NCI-H1694 (cell line): ENCODE results near the gene GMPPA.

Experiments
- DNase-seq: peaks from one replicate; lab custom pipeline; 2025; lab: John Stamatoyannopoulos, UW

The GMPPA gene

DNA sequence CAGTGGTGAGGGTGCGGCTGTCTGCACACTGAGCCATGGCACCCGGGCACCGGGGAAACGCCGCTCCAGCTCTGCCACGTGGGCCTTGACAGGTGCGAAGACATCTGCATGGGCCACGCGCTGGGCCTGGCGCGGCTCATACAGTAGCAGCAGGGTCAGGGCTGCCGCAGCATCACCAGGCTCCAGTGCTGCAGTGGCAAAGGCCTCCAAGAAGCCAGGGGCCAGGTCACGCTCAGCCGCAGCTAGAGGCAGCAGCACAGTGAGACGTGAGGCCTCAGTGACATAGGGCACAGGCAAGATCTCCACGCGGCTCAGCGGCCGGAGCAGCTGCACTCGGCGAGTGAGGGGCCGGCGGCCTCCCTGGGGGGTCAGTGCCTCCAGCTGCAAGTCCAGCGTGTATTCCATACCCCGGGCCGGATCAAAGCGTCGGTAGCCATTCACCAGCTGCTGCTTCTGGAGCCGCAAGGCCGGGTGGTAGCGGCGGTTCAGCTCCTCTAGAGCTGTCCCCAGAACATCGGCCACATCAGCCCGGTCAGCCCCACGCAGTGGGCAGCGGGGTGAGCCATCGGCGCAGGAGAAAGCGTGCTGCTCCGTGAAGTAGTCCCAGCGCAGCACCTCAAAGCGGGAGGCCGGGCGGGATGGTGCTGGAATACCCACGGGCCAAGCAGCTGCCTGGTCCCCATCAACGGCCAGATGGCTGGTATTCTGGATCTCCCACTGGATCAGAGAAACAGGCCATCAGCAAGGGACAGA lies 41.4 kb downstream of the GMPPA start:
- no peak for DNase-seq

DNA sequence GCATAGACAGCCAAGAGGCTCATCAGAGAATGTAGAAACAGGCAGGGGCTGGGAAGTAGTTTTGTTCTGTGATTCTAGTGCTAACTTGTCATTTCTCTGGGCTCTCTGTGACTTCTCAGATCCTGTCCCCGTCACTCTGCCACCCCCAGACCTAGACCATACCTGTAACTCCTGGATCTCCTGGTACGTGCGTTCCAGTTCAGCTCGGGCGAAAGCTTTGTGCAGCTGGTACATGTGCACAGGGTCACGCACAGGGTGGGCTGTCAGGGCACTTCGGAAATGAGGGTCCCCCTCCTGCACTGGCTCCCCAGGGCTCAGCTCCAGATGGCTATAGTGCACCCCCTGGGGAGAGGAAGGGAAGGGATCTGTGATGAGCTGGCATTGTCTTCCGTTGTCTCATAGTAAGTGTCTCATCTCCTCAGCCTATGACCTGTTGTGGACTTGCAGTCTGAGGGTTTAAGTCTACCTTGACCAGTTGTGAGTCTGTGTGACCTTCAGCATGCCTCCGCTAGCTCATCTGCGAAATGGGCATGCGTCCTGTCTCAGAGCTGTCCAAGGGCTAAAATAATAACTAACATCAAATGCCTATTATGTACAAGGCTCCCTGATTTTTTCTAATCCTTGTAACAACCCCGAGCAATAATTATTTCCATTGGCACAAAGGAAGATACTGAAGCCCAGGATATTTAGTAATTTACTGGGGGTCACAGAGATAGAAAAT lies 42.3 kb downstream of the GMPPA start:
- no peak for DNase-seq

GRCh38 chr2:219541611-219542180 lies 43.0 kb downstream of the GMPPA start:
- DNase-seq, result peak; percentile 58

DNA sequence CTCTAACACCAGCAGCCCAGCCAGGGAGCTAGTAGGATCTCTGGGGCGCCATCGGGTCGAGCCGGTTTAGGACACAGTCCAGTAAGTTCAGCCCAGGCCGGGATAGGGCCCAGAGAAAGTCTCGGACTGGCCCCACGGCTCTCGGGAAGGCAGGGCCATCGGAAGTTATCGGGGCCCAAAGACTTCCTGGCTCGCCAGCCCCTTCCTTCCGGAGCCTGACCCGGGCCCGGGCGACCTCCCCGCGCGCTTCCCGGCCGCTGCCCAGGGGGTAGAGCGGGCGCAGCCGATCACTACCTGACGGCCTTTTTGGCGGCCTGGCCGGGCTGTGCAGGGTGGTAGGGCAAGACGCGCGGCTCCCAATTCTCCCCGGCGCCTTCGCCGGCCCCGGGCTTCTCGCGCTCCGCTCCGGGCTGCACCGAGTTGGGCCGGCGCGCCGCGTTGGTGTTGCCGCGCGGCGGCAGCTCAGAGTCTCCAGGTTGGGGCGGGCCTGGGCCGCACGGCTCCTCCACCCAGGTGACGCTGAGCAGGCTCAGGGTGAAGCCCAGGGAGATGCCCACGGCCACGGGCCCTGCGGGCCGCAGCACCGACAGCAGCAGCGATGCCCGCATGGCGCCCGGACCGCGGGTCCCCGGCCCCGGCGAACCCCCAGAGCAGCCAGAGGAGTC lies 44.4 kb downstream of the GMPPA start:
- no peak for DNase-seq

- peak; percentile 99 for DNase-seq
Measured at GRCh38 chr2:219543596-219544358, 45.1 kb downstream of the GMPPA start, which contains the start of the genes CHPF and TMEM198. Gene CHPF (minus strand): TSS chr2:219543809. CDS start chr2:219543538, 271 bp downstream. Gene TMEM198 (plus strand): TSS chr2:219544028. CDS start chr2:219544728, 700 bp downstream.

- no peak for DNase-seq
Measured at GRCh38 chr2:219544567-219544966, 45.9 kb downstream of the GMPPA start.

DNA sequence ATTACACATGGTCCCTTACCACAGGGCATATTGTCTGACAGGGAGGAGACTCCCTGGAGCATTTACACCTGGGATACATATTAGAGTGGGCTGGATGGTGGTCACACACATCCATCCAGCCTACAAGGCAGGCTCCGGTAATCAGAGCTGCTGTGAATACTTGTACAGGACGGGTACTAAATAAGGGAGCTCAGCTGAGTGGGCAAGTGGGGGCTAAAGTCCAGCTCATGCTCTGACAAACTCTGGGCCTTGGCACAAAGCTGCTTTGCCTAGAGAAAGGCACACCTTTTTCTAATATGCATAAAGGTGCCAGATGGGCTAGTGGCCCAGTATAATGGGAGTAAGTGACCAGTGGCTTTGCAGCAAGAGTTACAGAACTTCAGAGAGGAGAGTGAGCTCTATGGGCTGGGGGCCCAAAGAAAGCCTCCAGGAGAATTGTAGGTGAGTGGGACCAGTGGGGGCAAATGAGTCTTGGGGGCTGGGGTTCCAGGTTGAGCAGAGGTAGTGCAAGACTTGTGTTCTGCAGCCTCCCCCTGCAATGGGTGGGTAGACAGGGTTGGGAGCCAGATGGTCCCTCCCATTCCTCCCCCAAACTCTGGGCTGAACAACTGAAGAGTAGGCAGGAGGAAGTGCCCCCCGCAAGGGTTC lies 46.7 kb downstream of the GMPPA start:
- no peak for DNase-seq

DNA sequence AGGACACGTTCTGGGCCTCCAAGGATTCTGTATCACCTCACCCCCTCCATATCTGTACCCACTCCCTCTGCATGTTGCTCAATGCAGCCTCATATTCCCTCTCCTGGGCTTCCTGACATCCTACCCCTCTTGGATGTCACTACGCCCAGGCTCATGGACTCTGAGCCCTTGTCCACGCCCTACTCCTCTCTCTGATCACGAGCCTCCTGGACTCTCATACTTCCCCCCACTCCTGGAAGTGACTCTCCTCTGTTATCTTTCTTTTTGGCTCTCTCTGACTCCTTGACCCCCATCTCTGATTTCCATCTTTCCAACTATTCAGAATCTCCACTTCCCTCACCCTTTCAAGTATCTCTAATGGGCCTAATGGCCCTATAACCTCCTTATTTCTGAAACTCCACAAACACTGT lies 47.3 kb downstream of the GMPPA start:
- no peak for DNase-seq

DNA sequence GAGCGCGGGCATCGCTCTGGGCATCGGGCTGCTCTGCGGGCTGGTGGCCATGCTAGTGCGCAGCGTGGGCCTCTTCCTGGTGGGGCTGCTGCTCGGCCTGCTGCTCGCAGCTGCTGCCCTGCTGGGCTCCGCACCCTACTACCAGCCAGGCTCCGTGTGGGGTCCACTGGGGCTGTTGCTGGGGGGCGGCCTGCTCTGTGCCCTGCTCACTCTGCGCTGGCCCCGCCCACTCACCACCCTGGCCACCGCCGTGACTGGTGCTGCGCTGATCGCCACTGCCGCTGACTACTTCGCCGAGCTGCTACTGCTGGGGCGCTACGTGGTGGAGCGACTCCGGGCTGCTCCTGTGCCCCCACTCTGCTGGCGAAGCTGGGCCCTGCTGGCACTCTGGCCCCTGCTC lies 48.9 kb downstream of the GMPPA start:
- no peak for DNase-seq

DNA sequence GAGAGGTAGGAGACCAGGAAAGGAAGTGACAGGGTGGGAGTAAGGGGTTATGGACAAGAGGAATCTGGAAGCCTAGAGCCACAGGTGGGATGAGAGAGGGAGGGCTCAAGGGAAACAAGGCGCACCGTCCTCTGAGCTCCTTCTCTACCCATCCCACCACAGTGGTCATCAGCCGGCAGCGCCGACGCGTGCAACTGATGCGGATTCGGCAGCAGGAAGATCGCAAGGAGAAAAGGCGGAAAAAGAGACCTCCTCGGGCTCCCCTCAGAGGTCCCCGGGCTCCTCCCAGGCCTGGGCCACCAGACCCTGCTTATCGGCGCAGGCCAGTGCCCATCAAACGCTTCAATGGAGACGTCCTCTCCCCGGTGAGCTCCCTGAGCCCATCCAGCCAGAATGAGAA lies 50.3 kb downstream of the GMPPA start:
- no peak for DNase-seq

GRCh38 chr2:219549619-219550018 lies 50.9 kb downstream of the GMPPA start:
- no peak for DNase-seq

GRCh38 chr2:219551441-219552381 lies 53.0 kb downstream of the GMPPA start:
- DNase-seq, result no peak

DNA sequence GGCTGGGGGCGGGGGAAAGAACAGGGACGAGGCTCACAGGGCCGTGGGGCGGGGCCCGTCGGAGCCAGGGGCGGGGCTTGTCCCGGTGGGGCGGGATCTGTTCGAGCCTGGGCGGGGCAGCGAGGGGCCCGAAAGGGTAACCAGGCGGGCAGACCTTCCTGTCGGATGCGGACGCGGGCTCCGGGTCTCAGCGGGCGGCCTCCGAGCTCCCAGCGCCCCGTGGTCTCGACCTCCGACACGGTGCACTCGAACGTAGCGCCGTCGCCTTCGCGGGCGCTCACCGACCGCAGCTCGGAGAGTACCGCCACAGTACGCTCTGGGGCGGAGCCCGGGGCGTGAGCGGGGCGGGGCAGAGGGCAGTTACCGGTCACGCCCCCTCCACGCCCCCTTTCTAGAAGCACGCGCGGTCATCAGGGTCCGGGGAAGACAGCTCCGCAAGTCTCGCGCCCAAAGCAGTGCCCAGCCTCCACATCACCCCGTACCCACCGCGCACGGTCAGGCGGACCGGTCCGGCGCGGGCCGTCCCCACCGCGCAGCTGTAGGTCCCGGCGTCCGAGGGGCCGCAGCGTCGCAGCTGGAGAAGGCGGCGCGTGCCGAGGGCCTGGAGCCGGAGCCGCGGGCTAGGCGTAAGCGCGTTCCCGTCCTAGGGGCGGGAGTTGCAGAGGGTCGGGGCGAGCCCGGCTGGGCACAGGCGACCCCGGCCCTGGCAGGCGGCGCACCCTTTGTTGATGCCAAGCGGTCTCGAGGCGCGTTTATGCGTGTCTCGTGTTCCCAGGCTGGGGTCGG lies 53.9 kb downstream of the GMPPA start:
- DNase-seq, result peak; percentile 56

- DNase-seq, result no peak
Measured at GRCh38 chr2:219553168-219553417, 54.4 kb downstream of the GMPPA start.

- no peak for DNase-seq
Measured at GRCh38 chr2:219553463-219553963, 54.8 kb downstream of the GMPPA start.

GRCh38 chr2:219554350-219554749 lies 55.7 kb downstream of the GMPPA start:
- no peak for DNase-seq

GRCh38 chr2:219555956-219556355 lies 57.3 kb downstream of the GMPPA start:
- no peak for DNase-seq

- DNase-seq, result no peak
Measured at GRCh38 chr2:219556413-219556812, 57.7 kb downstream of the GMPPA start.
